ENCODE measurements around the gene CFAP161.

CFAP161 gene

DNA sequence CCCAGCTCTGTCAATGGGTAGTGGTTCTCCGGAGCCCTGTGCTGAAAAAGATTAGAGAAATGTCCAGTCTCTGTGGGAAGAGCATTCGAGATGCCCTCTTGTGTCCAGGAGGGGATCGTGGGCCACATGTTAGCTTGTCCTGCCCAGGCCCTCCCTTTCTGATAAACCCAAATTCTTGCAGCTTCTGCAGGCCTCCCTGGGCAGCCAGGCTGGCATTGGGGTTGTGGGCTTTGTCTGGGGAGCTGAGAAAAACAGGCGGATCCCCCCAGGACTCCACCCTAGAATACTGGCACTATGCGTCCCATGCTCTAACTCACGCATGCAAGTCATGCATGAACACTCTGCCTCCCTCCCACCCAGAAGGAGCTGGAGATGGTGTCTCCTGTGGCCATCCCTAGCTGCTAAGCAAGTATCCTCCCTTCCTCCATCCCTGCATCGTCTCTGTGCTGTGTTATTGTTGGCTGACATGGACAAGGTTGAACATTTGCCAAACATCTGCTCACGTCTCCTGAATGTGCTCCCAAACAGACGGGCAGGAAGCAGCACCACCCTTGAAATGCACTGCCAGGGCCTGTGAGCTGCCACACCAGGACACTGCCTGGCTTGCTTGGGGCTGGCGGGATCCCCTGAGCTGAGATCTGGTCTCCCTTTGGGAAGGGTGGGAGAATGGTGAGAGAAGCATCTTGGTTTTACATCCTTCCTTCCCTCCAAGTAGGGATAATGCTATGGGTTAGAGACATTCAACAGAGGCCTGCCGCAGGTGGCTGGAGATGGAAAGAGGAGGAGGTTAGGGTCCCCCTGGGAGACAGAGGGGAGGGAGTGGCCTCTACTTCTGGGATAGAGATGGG lies 26.5 kb downstream of the CFAP161 start:
- DNase-seq, result peak; percentile 91

DNA sequence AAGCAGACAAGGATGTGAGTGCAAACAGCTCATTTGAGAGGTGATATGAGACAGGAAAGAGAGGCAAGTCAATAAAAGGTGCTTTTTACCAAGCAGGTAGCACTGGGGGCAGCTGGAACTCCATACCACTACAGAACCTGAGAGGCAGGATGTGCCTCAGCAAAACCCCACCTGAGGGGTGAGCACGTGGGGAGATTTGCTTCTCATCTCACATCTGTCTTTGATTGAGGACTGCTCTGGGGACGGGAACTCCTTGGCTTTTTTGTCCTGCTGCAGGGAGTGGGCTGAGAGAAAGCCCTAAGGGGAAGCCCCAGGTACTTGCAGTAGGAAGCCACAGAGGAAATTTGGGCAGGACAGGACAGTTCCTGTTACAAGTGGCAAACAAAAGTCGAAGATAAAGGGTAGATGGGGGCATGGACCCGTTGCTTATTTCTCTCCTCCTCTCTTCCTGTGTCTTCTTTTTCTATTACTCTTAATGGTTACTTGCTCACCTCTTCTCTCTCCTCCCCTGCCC lies 27.1 kb downstream of the CFAP161 start:
- no peak for DNase-seq

DNA sequence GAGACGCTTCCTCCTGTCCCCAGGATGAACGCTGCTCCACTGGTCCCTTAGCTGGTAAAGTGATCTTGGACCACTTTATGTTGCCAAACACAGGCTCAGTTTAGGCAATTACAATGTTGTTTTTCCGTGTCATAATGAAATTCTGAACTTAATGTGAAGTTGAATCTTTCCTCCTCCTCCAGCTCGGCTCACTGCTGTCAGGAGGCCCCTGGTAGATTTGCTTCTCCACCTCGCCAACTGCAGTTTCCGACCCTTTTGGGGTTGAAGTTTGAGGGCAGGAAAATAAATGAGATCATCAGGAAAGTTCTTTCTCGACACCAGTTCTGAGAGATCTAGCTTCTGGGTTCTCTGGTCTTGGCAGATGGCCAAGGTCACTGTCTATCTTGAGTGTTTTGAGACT lies 27.8 kb downstream of the CFAP161 start:
- no peak for DNase-seq

DNA sequence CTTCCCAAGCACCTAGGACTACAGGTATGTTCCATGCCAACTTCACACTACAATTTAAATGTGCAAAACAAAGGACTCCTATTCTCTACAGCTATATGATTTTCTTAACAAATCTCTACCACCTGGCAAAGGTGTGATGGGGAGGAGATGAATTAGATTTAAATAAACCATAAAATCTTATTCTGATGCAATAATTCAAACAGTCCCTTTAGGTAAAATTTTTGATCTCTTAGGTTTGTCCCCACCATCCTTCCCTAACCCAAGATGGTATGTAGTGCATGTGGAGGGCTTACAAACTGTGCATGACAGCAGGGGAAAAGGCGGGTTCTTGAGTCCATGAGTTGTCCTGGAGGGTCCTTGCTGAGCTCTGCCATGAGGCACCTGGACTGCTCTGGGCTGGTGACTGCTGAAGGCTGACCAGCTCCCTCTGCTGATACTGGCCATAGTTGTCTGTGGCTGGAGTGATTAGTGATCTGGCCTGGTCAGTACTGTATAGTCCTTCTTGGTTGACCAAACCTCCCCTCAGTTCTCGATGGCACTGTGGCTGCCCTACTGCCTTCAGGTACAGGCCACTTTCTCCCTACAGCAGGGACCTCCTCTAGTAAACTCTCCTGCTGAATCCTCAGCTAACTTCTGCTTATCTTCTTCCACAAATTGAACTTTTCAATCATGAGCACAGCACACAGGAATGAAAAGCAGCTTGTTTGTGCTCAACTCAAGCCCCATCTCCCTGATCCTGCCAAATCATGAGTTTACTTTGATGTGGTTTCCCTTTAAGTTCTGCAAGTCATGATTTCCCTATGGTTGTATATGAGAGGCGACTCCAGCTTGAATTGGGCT lies 30.1 kb downstream of the CFAP161 start:
- DNase-seq, result no peak

DNA sequence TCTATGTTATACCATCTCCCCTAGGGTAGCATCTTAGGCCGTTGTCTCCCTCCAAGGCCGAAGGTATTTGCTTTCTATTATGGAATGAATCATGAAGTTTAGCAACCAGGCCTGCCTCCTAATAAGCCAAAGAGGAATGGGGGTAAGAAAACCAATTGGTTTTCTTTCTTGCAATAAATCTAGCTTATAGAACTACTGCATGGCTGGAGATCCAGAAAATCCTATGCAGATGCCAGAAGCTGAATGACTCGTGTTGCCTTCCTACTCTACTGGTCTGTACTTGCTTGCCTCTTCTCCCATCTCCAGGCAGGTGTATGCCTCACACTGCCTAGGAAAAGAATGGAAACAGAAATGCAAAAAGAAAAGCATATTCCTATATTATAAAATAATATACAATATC lies 31.5 kb downstream of the CFAP161 start:
- DNase-seq, result no peak

DNA sequence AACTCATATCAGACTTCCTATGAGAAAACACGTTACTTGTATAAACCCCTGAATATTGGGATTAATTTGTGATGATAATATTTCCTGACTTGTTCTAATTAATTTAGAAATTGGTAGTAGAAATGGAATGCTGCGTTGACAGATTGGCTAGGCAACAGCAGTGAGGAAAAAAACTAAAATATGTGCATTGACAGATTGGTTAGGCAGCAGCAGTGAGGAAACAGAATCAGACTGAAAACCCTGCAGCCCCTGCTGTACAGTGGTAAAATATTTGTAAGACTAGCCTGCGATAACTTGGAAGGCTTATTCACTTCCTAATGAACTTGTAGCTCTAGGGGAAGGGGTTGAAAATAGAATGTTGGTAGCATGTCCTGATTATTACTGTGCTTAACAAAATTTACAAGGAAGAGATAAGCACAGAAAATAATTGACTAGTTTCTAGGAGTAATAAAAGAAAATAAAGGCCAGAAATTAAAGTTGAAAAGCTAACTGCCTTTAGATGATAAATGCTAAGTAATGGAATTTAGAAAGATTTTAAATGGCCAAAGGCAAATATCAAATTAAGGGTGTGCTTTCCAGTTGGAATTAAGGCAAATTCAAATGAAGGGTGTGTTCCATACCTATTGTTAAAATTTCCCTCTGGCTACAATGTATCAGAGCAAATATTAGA lies 32.7 kb downstream of the CFAP161 start:
- peak; percentile 29 for DNase-seq

DNA sequence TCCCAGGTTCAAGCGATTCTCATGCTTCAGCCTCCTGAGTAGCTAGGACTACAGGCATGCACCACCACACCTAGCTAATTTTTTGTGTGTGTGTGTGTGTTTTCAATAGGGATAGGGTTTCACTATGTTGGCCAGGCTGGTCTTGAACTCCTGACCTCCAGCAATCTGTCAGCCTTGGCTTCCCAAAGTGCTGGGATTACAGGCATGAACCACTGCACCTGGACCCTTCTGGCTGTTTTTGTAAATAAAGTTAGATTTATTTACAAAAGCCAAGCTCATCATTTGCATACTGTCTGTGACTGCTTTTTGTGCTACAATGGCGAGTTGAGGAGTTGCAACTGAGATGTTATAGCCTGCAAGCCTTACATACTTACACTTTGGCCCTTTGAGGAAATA lies 34.1 kb downstream of the CFAP161 start:
- no peak for DNase-seq

DNA sequence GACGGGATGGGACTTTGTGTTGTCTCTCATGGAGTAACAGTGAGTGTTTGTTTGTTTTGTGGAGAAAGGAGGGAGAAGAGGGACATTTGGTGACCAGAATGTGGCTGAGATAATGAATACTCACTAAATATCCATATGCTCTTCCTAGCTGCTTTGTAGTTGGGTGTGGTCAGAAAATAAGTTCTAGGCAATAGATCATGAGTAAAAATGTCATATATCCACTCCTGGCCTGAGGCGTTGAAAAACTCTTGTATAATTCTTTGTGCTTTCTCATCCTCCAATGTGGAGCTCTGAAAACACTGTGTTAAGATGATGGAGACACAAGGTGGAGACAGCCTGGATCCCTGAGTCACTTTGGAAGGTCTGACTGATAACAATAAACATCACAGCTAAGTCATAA lies 34.6 kb downstream of the CFAP161 start:
- DNase-seq, result no peak

DNA sequence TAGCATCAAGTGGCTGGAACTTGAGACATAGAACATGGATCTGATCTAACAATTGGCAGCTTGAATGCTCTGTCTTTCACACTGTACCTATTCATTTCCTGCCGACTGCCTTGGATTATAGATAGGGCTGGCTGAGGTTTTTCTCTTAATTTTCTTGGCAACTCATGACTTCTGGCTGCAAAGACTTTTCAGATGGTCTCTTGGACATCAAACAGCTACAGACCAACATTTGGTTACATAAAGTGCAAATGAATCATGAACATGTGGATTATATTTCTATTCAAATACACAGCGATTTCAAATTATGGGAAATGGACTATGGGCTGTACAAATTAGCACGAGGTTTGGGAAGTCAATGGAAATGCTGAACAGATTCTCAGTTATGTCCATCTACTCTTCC lies 36.4 kb downstream of the CFAP161 start:
- no peak for DNase-seq

DNA sequence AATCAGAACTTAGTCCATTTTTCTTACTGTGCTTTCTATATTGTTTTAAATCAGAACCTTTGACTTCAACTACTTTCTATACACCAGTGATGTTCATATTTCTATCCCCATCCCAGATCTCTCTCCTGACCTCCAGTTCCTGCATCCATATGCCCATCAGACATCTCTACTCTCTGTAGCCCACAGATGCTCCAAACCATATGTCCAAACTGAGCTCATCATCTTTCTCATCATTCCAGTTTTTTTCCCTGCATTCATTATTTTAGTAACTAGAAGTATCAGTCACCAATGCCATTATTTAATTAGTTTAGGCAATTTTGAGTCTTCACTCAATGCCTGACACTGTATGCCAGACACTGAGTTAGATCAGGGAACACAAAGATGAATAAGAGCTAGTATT lies 37.2 kb downstream of the CFAP161 start:
- peak; percentile 13 for DNase-seq

DNA sequence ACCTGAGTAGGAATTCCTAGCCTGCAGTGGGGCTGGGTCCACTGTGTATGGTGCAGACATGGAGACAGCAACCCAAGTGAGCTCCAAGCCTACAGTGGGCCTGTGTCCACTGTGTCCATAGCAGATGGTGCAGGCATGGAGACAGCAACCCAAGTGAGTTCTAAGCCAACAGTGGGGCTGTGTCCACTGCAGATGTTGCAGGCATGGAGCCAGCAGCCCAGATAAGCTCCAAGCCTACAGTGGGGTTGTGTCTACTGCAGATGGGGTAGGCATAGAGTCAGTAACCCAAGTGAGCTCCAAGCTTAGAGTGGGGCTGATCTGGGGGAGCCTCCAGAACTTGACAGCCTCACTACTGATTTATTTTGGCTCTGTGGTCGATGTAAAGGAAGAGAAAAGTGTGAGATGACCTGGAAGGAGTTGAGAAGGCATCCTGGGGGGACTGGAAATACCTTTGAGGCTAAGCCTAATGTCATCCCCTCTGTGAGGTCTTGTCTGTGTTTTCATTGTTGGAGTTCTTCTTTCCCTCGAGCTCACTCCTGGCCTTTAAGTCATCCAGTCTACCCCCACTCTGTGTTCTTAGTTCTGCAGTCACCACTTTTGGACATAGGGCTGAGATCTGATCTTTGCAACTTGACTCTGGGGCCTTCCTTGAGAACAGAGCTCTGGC lies 40.2 kb downstream of the CFAP161 start:
- no peak for DNase-seq

DNA sequence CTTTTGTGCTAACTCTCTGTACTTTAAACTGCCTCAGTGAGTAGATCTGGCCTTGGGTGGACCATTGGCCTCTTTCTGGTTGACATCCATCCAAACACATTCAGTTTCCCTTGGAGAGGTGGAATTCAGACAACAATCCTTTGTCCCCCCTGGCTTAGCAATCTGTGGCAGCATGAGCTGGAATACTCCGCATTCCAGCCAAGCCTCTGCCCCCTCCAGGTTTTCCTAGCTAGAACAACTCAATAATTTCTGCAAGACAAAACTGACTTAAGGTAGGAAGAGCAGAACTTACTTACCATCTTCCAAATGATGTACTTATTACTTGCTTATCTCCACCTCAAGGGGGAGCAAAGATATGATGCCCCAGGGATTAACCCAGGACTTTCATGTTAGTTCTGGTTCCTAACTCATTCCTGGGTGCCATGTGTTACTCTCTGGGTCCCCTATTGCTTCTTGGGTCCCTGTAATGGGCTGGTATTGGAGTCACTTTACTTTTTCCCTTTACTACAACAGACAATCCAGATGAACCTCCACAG lies 40.8 kb downstream of the CFAP161 start:
- no peak for DNase-seq

DNA sequence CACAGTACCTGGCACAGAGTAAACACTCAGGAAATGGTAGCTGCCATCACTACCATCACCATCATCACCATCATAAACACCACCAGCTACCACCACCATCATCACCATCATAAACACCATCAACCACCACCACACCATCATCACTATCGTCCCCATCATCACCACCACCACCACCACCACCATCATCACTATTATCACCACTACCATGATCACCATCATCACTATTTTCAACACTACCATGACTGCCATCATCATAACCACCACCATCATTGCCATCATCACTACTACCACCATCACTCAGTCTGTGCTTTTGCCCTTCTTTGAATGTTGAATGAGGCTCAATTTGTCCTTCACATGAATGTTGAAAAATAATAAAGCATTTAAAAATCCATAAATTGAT lies 41.4 kb downstream of the CFAP161 start:
- DNase-seq, result no peak

DNA sequence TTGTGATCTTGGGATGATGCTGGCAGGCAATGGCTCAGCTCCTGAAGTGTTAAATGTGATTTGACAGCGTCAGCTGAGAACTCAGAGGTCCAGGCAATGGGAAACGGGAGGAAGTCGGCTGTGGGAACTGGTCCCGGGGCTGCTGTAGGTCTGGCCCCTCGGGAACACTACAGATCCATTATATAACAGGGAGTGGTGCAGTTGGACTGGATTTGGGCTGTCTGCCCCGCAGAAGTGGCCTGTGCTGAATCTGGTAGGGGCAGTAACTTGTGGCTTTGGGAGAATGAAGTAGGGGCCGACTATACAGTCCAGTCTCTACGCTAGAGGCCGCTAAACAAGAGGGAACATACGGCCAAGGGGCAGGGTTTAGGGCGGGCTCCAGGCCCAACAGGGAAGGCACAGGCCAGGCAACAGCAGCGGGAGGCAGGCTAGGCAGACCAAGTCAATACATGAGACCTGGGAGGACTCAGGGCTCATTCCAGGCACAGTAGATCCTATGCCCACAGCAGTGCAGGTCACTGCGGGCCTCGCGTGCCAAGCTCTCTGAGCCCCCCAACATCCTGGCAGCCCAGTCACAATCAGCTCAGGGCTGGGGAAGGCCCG lies 42.3 kb downstream of the CFAP161 start:
- DNase-seq, result no peak

DNA sequence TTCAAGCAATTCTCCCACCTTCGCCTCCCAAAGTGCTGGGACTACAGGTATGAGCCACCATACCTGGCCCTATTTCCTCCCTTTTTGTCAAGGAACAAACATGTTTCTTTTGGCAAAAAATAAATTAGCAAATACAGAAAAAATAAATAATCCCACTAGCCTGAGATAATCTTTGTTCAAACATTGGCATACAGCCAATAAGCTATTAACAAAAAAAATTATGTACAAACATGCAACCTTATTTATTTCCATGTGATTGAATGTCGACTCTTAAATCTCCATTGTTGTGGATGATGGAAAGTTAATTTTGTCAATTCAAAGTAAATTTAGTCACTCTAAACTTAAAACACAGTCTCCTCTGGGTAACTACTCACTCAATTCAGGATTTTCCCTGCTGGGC lies 44.3 kb downstream of the CFAP161 start:
- DNase-seq, result no peak

DNA sequence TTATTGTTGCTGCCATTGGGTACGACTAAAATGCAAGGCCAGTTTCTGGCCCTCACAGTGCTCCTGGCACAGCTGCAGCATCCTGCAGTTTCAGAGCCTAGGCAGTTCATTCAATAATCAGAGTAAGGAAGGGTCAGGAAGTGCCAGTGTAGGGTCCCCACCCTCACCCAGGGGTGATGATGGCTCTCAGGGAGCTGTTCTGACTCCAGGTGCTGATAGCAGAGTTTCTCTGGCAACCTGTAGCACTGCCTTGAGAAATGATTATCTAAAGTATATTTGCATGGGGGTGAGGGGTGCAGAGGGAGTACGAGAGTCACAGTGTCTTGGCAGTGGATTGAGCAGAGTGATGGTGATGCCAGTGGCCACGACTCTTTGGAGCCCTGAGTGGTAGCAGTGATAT lies 47.1 kb downstream of the CFAP161 start:
- DNase-seq, result no peak

DNA sequence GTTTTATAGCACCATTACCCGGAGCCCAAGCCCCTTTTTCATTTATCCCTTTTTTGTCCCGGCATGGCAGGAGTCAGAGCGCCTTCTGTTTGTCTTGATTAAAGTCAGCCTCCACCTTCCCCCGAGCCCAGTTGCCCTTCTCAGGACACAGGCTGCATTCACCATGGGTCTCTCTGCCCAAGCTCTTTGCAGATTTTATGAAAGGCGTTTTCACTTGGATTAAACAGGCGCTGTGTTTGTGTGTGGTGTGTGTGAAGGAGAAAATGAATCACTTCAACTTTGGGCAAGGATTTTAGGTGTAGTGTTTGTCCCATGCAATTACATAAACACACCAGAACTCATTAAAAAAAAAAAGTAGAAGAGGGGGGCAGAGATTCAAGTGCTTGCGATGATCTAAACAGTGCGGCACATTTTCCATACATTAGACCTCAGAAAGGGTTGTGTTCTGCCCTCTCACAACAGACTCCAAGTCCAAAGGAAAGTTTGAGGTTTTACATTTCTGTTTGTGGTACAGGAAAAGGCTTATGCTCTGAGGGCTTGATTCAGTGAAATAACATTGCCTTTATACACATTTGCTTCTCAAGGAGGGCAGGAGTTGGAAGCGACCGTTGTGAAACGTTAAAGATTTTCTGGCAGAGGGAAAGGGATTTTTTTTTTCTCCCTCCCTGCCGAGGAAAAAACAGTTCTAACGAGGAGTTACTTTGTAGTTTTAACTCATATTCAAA lies 48.1 kb downstream of the CFAP161 start:
- DNase-seq, result no peak

DNA sequence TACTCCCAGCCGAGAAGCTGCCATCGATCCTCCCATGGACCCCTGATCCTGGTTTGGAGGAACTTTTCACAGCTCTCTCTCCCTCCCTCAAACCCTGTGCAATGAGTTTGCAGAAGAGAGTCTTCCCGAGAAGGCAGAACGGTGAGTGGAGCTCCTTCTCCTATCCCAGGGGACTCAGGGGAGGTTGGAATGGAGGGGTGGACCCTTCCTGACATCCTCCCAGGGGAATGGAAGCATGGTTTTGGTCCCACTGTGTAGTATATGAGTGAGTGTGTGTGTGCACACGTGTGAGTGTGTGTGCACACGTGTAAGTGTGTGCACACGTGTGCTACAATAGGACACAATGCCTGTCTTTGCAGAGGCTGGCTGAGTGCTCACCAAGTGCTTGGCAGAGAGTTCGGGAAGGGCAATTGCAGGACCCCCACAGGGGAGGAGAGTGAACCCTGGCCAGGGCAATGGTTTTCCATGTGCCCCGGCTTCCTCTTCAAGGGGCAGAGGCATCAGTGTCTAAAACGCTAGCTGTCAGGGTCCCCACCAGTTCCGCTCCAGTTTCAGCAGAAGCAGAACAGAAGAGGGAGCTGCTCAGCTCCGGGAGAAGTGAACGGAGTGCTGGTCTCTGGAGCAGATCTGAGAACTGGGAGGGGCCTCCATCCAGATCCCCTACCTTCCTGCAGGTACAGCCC lies 48.8 kb downstream of the CFAP161 start:
- DNase-seq, result no peak

DNA sequence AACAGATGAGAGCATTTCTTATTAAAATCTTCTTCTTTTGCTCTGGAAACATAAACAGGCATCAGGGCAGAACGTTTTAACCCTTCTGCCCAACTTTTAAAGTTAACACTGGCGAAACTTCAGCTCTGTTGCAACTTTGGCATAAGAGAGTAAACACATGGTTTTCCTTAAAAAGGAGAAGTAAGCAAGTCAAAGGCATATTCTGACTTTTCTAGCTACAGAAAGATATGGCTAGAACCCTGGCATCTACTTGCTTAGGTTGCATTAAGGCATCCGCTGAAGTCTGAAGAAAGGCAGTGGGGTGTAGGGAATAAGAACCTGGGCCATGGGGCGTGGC lies 49.3 kb downstream of the CFAP161 start:
- no peak for DNase-seq

DNA sequence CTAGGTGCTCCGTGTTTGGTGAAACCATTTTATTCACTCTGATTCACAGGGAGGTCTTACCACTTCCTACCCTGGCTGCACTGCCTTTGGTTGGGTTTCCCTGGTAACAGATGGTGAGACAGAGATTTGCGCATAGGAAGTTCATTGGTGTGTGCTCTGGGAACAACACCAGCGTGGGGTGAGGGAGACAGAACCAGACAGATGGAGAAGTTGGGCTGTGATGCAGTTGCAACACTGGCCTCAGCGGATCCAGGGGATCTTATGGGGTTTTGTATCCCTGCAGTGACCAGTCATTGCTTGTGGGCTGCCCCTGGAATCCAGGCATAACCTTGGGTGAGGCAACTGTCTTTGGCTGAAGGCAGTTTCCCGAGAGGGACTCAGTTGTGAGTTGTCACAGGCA lies 50.1 kb downstream of the CFAP161 start:
- peak; percentile 48 for DNase-seq

All from NCI-H1694 treated with DMSO at 0.1 percent for 48 hours (cell line).